ENCODE data around the gene LRMDA.

LRMDA gene

GRCh38 chr10:75646218-75646915, 214.9 kb downstream of the LRMDA start:
- DNase-seq (ENCODE audit: low read depth): no peak

GRCh38 chr10:75646916-75647315, 215.5 kb downstream of the LRMDA start:
- no peak for DNase-seq (ENCODE audit: low read depth)

GRCh38 chr10:75647675-75648074, 216.3 kb downstream of the LRMDA start:
- no peak for DNase-seq (ENCODE audit: low read depth)

- no peak for DNase-seq (ENCODE audit: low read depth)
Observed at GRCh38 chr10:75648351-75648750, 216.9 kb downstream of the LRMDA start.

- DNase-seq (ENCODE audit: low read depth): no peak
Observed at GRCh38 chr10:75648854-75649253, 217.4 kb downstream of the LRMDA start.

- no peak for DNase-seq (ENCODE audit: low read depth)
Observed at GRCh38 chr10:75649466-75649865, 218.0 kb downstream of the LRMDA start.

- DNase-seq (ENCODE audit: low read depth): no peak
Observed at GRCh38 chr10:75650648-75651047, 219.2 kb downstream of the LRMDA start.

- peak; percentile 19 for DNase-seq (ENCODE audit: low read depth)
Observed at GRCh38 chr10:75651417-75651816, 220.0 kb downstream of the LRMDA start.

- no peak for DNase-seq (ENCODE audit: low read depth)
Observed at GRCh38 chr10:75652146-75652740, 220.8 kb downstream of the LRMDA start.

- DNase-seq (ENCODE audit: low read depth): no peak
Observed at GRCh38 chr10:75653761-75654160, 222.3 kb downstream of the LRMDA start.

- no peak for DNase-seq (ENCODE audit: low read depth)
Observed at GRCh38 chr10:75654171-75654771, 222.8 kb downstream of the LRMDA start.

GRCh38 chr10:75654772-75655171, 223.3 kb downstream of the LRMDA start:
- no peak for DNase-seq (ENCODE audit: low read depth)

- DNase-seq (ENCODE audit: low read depth): no peak
Observed at GRCh38 chr10:75655791-75656451, 224.5 kb downstream of the LRMDA start.

- no peak for DNase-seq (ENCODE audit: low read depth)
Observed at GRCh38 chr10:75657351-75657750, 225.9 kb downstream of the LRMDA start.

GRCh38 chr10:75658036-75658435, 226.6 kb downstream of the LRMDA start:
- no peak for DNase-seq (ENCODE audit: low read depth)

GRCh38 chr10:75658496-75658895, 227.1 kb downstream of the LRMDA start:
- DNase-seq (ENCODE audit: low read depth): no peak

GRCh38 chr10:75658915-75659314, 227.5 kb downstream of the LRMDA start:
- DNase-seq (ENCODE audit: low read depth): no peak

GRCh38 chr10:75660823-75661222, 229.4 kb downstream of the LRMDA start:
- DNase-seq (ENCODE audit: low read depth): no peak

- DNase-seq (ENCODE audit: low read depth): peak; percentile 65
Observed at GRCh38 chr10:75662715-75663114, 231.3 kb downstream of the LRMDA start.

- DNase-seq (ENCODE audit: low read depth): no peak
Observed at GRCh38 chr10:75663947-75664664, 232.7 kb downstream of the LRMDA start.

GRCh38 chr10:75664968-75665367, 233.5 kb downstream of the LRMDA start:
- DNase-seq (ENCODE audit: low read depth): no peak

- DNase-seq (ENCODE audit: low read depth): no peak
Observed at GRCh38 chr10:75665707-75666106, 234.3 kb downstream of the LRMDA start.
